GM23338 (cell line): Measurements from ENCODE around the gene MEN1. TPM values are rescaled to one million over a fixed set of nuclear protein-coding genes. Genes with fewer than 3 reads are reported as not detected.

Experiments
- ATAC-seq: fragments of 200-7000 bp; cut with Tn5 transposase; 3 replicates; pipeline ENCODE4 v1.9.1; 2020
- DNase-seq: peaks from one replicate; pipeline ENCODE4 v3.0.0-alpha.2; 2015; ENCODE audit warnings: low spot score
- H2AFZ ChIP-seq: fragments of 200-600 bp; sonication (generic); 2 replicates; pipeline ENCODE4 v1.8.0; 2016; ENCODE audit warnings: antibody characterized with exemption, mild to moderate bottlenecking, moderate library complexity
- H3F3A ChIP-seq: fragments of 200-600 bp; sonication (generic); replicated peaks from 2 replicates; pipeline ENCODE4 v1.8.0; 2017; ENCODE audit warnings: antibody characterized with exemption, mixed run types, low read depth
- H3K27ac ChIP-seq: fragments of 200-600 bp; sonication (generic); 2 replicates; pipeline ENCODE4 v1.6.1; 2016; ENCODE audit warnings: low read depth
- H3K27me3 ChIP-seq: fragments of 200-600 bp; sonication (generic); 2 replicates; pipeline ENCODE4 v1.8.0; 2016; ENCODE audit warnings: mild to moderate bottlenecking, mixed run types, moderate library complexity; ENCODE audit not compliant: insufficient read depth
- H3K36me3 ChIP-seq: fragments of 200-600 bp; sonication (generic); 2 replicates; pipeline ENCODE4 v1.8.0; 2016; ENCODE audit warnings: mild to moderate bottlenecking; ENCODE audit not compliant: insufficient read depth
- H3K4me1 ChIP-seq: fragments of 200-600 bp; sonication (generic); 2 replicates; pipeline ENCODE4 v1.8.0; 2016; ENCODE audit warnings: mild to moderate bottlenecking, moderate library complexity; ENCODE audit not compliant: insufficient read depth
- H3K4me2 ChIP-seq: fragments of 200-600 bp; sonication (generic); 2 replicates; pipeline ENCODE4 v1.7.1; 2017; ENCODE audit warnings: mixed run types
- H3K4me3 ChIP-seq: fragments of 200-600 bp; sonication (generic); 2 replicates; pipeline ENCODE4 v1.6.1; 2016; ENCODE audit warnings: mixed run types
- H3K79me2 ChIP-seq: fragments of 200-600 bp; sonication (generic); replicated peaks from 2 replicates; pipeline ENCODE4 v1.8.0; 2017; ENCODE audit warnings: mild to moderate bottlenecking; ENCODE audit not compliant: insufficient read depth
- H3K9me2 ChIP-seq: fragments of 200-600 bp; sonication (generic); 2 replicates; pipeline ENCODE4 v1.8.0; 2017; ENCODE audit not compliant: insufficient read depth
- H4K20me1 ChIP-seq: fragments of 200-600 bp; sonication (generic); replicated peaks from 2 replicates; pipeline ENCODE4 v1.8.0; 2017; ENCODE audit warnings: mild to moderate bottlenecking; ENCODE audit not compliant: insufficient read depth
- H3K27ac Mint-ChIP-seq: 2 replicates; pipeline ENCODE4 v1.8.0; 2020; ENCODE audit warnings: inconsistent platforms, mild to moderate bottlenecking, moderate library complexity, mixed read lengths
- H3K27me3 Mint-ChIP-seq: 3 replicates; pipeline ENCODE4 v1.8.0; 2022; ENCODE audit warnings: low read depth, mild to moderate bottlenecking, moderate library complexity, mixed read lengths, inconsistent platforms; ENCODE audit not compliant: insufficient read depth, poor library complexity
- H3K36me3 Mint-ChIP-seq: 3 replicates; pipeline ENCODE4 v1.8.0; 2021; ENCODE audit warnings: low read depth, mild to moderate bottlenecking, inconsistent platforms, moderate library complexity, mixed read lengths
- H3K4me1 Mint-ChIP-seq: 3 replicates; pipeline ENCODE4 v1.8.0; 2020; ENCODE audit warnings: mild to moderate bottlenecking, inconsistent platforms, mixed read lengths
- H3K4me3 Mint-ChIP-seq: 3 replicates; pipeline ENCODE4 v1.8.0; 2021; ENCODE audit warnings: moderate library complexity, mild to moderate bottlenecking, inconsistent platforms, mixed read lengths
- H3K9me3 Mint-ChIP-seq: 3 replicates; pipeline ENCODE4 v1.8.0; 2020; ENCODE audit warnings: moderate library complexity, mild to moderate bottlenecking, inconsistent platforms, mixed read lengths
- CREB1 ChIP-seq: fragments of 250-450 bp; sonication (Bioruptor Pico); IDR thresholded peaks from 2 replicates; pipeline ENCODE4 v1.5.0; 2020; ENCODE audit warnings: low read depth, mild to moderate bottlenecking, moderate library complexity
- EZH2 ChIP-seq: fragments of 200-600 bp; sonication (generic); IDR thresholded peaks from one replicate; pipeline ENCODE4 v1.8.0; 2017; ENCODE audit warnings: antibody characterized with exemption, mild to moderate bottlenecking, low read depth; ENCODE audit not compliant: unreplicated experiment
- EZH2phosphoT487 ChIP-seq: fragments of 200-600 bp; sonication (generic); IDR thresholded peaks from one replicate; pipeline ENCODE4 v1.8.1; 2018; ENCODE audit warnings: antibody characterized with exemption; ENCODE audit not compliant: unreplicated experiment
- JUNB ChIP-seq: IDR thresholded peaks from one replicate; pipeline ENCODE4 v1.6.1; 2016; ENCODE audit warnings: antibody characterized with exemption; ENCODE audit not compliant: unreplicated experiment
- NANOG ChIP-seq: IDR thresholded peaks from 2 replicates; pipeline ENCODE4 v1.6.1; 2016; ENCODE audit warnings: antibody characterized with exemption, borderline replicate concordance
- POLR2AphosphoS5 ChIP-seq: IDR thresholded peaks from 2 replicates; pipeline ENCODE4 v1.6.1; 2016; ENCODE audit warnings: antibody characterized with exemption, low read depth
- REST ChIP-seq: IDR thresholded peaks from one replicate; pipeline ENCODE4 v1.6.1; 2018; ENCODE audit warnings: antibody characterized with exemption; ENCODE audit not compliant: unreplicated experiment
- STAT1 ChIP-seq: IDR thresholded peaks from one replicate; pipeline ENCODE4 v1.6.1; 2016; ENCODE audit warnings: antibody characterized with exemption; ENCODE audit not compliant: unreplicated experiment
- ZNF114 ChIP-seq: fragments of 250-450 bp; sonication (Bioruptor Pico); IDR thresholded peaks from 2 replicates; pipeline ENCODE4 v1.5.0; 2020; ENCODE audit warnings: mild to moderate bottlenecking, moderate library complexity
- ZNF331 ChIP-seq: fragments of 250-450 bp; sonication (Bioruptor Pico); IDR thresholded peaks from 2 replicates; pipeline ENCODE4 v1.5.0; 2020; ENCODE audit warnings: low read depth, mild to moderate bottlenecking, moderate library complexity
- polyA plus RNA-seq: library from polyadenylated mRNA; unstranded; fragments of >200 nt; fragmentation: Nextera tagmentation; extraction: Ambion mirVana; gene quantifications from 2 replicates; pipeline ENCODE4 v1.2.1, GENCODE V29; 2016
- total RNA-seq: library from RNA; depleted of rRNA; stranded (reverse); fragments of >200 nt; shearing (Covaris generic); gene quantifications from 2 replicates; pipeline ENCODE4 v1.2.3, GENCODE V29; 2014
- TF ChIP-seq, protein P1 (sequence below), 2 experiments: fragments of 200-600 bp in 1 of 2; sonication (generic) in 1 of 2; conservative IDR thresholded peaks; 2 replicates each; pipeline versions ENCODE4 v1.5.1 to v1.6.1; 2016 to 2017; ENCODE audit warnings: antibody characterized with exemption in 2 of 2, low read depth in 2 of 2, mild to moderate bottlenecking in 2 of 2, moderate library complexity in 1 of 2
- TF ChIP-seq, protein P2 (sequence below): IDR thresholded peaks from 2 replicates; pipeline ENCODE4 v1.6.1; 2016; ENCODE audit warnings: antibody characterized with exemption
- TF ChIP-seq, protein P3 (sequence below): fragments of 250-450 bp; sonication (Bioruptor Pico); IDR thresholded peaks from 2 replicates; pipeline ENCODE4 v1.5.0; 2020; ENCODE audit warnings: mild to moderate bottlenecking, moderate library complexity

Gene MEN1
- total and polyA plus RNA-seq, 2 experiments from 2014 or later: 31.6 to 45.2 TPM

DNA sequence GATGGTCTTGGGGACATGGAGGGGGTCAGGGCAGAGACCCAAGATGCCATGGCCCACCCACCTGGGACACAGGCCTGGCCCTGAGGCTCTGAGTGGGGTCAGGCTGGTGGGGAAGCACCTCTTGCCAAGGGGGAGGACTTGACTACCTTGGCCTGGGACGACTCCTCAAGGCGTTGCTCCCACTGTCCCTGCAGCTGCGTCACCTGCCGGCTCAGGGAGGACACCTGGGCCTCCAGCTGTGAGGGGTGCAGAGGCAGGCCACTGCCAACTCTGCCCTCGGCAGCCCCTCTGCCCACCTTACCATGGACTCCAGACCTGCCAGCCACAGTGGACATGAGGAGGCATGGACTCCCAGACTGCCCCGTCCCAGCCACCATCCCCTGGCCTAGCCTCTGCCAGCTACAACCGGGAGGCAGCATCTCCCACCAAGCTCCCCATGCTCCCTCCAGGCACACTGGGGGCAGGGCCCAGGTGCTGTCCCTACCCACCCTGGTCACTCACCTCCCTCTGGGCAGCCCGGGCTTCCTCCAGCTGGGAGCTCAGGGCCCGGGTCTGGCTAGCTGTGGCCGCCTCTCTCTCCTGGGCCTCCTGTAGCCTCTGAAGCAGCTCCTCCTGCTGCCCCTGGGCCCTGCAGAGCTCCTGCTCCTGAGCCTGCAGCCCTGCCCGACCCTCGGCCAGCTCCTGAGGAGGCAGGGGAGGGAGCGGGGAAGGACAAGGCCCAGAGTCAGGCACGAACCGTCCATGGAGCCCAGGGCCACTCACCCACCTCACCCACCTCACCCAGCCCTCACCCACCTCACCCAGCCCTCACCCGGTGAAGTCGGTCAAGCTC is 25.5 kb upstream of the MEN1 start:
- Histone ChIP-seq H3K4me2 (no peak overlapping the region), H2AFZ (no peak overlapping the region), H3K4me3 (no peak overlapping the region), H4K20me1 (no peaks in the 10 kb centered on the region), H3K36me3 (no peaks in the 10 kb centered on the region), H3F3A (no peaks in the 10 kb centered on the region), H3K4me1 (no peaks in the 10 kb centered on the region), H3K27me3 (no peaks in the 10 kb centered on the region), H3K27ac (no peak overlapping the region), H3K79me2 (no peaks in the 10 kb centered on the region), H3K9me2 (no peaks in the 10 kb centered on the region)
- Mint-ChIP-seq H3K4me3 (no peak overlapping the region), H3K4me1 (no peaks in the 10 kb centered on the region), H3K27me3 (peaks cover 2% of the 10 kb centered on the region), H3K9me3 (no peaks in the 10 kb centered on the region), H3K27ac (no peak overlapping the region), H3K36me3 (peaks cover 9% of the 10 kb centered on the region; the same call in 2 of the 3 replicates)
- TF ChIP-seq, protein P1, sequence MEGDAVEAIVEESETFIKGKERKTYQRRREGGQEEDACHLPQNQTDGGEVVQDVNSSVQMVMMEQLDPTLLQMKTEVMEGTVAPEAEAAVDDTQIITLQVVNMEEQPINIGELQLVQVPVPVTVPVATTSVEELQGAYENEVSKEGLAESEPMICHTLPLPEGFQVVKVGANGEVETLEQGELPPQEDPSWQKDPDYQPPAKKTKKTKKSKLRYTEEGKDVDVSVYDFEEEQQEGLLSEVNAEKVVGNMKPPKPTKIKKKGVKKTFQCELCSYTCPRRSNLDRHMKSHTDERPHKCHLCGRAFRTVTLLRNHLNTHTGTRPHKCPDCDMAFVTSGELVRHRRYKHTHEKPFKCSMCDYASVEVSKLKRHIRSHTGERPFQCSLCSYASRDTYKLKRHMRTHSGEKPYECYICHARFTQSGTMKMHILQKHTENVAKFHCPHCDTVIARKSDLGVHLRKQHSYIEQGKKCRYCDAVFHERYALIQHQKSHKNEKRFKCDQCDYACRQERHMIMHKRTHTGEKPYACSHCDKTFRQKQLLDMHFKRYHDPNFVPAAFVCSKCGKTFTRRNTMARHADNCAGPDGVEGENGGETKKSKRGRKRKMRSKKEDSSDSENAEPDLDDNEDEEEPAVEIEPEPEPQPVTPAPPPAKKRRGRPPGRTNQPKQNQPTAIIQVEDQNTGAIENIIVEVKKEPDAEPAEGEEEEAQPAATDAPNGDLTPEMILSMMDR (conservative IDR thresholded peaks at IDR 0.05; ENCODE audit: low read depth in 2 of 2): no peak
- TF ChIP-seq EZH2: no peak
- no peak for TF ChIP-seq POLR2AphosphoS5
- TF ChIP-seq ZNF331 (CRISPR knock-in tag): no peak
- no peak for TF ChIP-seq STAT1
- no peak for TF ChIP-seq ZNF114 (CRISPR knock-in tag)
- TF ChIP-seq REST: no peak
- no peak for TF ChIP-seq EZH2phosphoT487
- TF ChIP-seq, protein P2, sequence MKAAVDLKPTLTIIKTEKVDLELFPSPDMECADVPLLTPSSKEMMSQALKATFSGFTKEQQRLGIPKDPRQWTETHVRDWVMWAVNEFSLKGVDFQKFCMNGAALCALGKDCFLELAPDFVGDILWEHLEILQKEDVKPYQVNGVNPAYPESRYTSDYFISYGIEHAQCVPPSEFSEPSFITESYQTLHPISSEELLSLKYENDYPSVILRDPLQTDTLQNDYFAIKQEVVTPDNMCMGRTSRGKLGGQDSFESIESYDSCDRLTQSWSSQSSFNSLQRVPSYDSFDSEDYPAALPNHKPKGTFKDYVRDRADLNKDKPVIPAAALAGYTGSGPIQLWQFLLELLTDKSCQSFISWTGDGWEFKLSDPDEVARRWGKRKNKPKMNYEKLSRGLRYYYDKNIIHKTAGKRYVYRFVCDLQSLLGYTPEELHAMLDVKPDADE: no peak
- TF ChIP-seq NANOG: no peak
- no peak for TF ChIP-seq JUNB
- no peak for TF ChIP-seq CREB1 (CRISPR knock-in tag)
- TF ChIP-seq, protein P3, sequence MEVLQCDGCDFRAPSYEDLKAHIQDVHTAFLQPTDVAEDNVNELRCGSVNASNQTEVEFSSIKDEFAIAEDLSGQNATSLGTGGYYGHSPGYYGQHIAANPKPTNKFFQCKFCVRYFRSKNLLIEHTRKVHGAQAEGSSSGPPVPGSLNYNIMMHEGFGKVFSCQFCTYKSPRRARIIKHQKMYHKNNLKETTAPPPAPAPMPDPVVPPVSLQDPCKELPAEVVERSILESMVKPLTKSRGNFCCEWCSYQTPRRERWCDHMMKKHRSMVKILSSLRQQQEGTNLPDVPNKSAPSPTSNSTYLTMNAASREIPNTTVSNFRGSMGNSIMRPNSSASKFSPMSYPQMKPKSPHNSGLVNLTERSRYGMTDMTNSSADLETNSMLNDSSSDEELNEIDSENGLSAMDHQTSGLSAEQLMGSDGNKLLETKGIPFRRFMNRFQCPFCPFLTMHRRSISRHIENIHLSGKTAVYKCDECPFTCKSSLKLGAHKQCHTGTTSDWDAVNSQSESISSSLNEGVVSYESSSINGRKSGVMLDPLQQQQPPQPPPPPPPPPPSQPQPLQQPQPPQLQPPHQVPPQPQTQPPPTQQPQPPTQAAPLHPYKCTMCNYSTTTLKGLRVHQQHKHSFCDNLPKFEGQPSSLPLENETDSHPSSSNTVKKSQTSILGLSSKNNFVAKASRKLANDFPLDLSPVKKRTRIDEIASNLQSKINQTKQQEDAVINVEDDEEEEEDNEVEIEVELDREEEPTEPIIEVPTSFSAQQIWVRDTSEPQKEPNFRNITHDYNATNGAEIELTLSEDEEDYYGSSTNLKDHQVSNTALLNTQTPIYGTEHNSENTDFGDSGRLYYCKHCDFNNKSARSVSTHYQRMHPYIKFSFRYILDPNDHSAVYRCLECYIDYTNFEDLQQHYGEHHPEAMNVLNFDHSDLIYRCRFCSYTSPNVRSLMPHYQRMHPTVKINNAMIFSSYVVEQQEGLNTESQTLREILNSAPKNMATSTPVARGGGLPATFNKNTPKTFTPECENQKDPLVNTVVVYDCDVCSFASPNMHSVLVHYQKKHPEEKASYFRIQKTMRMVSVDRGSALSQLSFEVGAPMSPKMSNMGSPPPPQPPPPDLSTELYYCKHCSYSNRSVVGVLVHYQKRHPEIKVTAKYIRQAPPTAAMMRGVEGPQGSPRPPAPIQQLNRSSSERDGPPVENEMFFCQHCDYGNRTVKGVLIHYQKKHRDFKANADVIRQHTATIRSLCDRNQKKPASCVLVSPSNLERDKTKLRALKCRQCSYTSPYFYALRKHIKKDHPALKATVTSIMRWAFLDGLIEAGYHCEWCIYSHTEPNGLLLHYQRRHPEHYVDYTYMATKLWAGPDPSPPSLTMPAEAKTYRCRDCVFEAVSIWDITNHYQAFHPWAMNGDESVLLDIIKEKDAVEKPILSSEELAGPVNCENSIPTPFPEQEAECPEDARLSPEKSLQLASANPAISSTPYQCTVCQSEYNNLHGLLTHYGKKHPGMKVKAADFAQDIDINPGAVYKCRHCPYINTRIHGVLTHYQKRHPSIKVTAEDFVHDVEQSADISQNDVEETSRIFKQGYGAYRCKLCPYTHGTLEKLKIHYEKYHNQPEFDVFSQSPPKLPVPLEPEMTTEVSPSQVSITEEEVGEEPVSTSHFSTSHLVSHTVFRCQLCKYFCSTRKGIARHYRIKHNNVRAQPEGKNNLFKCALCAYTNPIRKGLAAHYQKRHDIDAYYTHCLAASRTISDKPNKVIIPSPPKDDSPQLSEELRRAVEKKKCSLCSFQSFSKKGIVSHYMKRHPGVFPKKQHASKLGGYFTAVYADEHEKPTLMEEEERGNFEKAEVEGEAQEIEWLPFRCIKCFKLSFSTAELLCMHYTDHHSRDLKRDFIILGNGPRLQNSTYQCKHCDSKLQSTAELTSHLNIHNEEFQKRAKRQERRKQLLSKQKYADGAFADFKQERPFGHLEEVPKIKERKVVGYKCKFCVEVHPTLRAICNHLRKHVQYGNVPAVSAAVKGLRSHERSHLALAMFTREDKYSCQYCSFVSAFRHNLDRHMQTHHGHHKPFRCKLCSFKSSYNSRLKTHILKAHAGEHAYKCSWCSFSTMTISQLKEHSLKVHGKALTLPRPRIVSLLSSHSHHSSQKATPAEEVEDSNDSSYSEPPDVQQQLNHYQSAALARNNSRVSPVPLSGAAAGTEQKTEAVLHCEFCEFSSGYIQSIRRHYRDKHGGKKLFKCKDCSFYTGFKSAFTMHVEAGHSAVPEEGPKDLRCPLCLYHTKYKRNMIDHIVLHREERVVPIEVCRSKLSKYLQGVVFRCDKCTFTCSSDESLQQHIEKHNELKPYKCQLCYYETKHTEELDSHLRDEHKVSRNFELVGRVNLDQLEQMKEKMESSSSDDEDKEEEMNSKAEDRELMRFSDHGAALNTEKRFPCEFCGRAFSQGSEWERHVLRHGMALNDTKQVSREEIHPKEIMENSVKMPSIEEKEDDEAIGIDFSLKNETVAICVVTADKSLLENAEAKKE (CRISPR knock-in tag): no peak
- ATAC-seq (no peak), DNase-seq (no peak)
